IPS-18c (cell line): ENCODE results near the gene PC.

Experiments
- H3K4me3 ChIP-seq: 2 replicates; pipeline ENCODE4 v1.7.0; 2013; ENCODE audit warnings: low read depth, mild to moderate bottlenecking, low read length, moderate library complexity; ENCODE audit not compliant: insufficient read depth
- H3K9me3 ChIP-seq: one replicate; pipeline ENCODE4 v1.6.1; 2013; ENCODE audit warnings: mild to moderate bottlenecking, low read length, moderate library complexity; ENCODE audit not compliant: control insufficient read depth, insufficient read depth

Gene PC

DNA sequence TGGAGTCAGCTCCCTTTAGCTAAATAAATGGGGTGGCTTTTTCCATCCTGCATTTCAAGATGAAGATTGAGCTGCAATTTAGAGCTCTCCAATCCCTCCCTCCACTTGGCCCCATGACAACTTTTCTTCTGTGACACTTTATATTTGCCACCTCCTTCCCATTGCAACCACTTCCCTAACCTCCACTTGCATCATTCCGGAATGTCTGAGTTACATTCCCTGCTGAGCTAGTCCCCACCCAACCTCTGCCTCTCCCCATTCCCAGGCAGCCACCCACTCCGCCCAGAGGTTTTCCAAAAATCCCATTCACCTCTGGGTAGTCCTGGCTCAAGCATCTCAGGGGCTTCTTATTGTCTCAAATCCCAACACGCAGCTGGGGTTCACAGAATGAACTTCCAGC is 24.7 kb downstream of the PC start:
- H3K4me3 ChIP-seq = no peak overlapping the region
- no peaks in the 10 kb centered on the region for H3K9me3 ChIP-seq

DNA sequence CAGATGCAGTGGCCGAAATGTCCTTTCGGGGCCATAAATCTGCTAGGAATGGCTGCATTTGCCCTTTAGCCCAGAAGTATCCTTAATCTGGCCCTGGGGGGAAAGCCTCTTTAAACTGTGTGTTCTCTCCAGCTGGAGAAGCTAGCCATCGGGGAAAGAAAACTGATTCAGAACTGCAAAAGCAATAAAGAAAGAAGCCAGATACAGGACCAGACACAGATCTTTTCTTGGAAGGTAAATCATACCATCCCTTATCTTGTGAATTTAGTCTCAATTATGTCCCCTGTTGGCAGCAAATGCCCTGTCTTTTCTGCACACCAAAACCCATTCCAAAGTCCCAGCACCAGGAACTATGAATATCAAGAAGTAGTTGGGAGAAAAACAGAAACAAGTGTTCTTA is 25.6 kb downstream of the PC start:
- Histone ChIP-seq H3K9me3 (no peaks in the 10 kb centered on the region), H3K4me3 (no peak overlapping the region)

DNA sequence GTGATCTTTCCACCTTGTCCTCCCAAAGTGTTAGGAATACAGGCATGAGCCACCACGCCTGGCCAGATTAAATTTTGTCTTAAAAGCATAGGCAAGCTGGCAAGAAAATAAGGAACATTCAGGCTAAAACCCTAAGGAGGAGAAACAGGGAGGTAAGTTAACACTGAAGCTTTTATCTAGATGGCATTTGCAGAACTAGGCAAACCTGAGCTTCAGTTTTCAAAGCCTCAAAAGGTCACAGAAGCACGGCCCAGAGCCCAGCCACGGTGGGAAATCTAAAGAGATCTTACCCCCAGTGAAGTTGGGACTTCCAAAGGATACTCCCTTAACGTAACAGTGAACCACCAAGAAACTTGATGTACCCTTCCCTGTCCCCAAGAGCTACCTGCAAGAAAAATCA is 28.4 kb downstream of the PC start:
- H3K9me3 ChIP-seq = no peaks in the 10 kb centered on the region

DNA sequence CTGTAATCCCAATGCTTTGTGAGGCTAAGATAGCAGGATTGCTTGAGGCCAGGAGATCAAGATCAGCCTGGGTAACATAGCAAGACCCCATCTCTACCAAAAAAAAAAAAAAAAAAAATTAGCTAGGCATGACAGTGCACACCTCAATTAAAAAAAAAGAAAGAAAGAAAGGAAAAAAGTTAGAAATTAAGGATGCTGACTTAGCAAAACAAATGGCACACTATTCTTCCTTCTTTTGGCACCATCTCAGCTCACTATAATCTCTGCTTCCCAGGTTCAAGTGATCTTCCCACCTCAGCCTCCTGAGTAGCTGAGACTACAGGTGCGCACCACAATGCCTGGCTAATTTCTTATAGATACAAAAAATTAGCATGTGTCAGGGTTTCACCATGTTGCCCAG is 33.9 kb downstream of the PC start:
- no peak overlapping the region for H3K4me3 ChIP-seq
- H3K9me3 ChIP-seq = no peaks in the 10 kb centered on the region

More for the DNA sequence above, 28.4 kb downstream of the PC start:
- no peak overlapping the region for H3K4me3 ChIP-seq

DNA sequence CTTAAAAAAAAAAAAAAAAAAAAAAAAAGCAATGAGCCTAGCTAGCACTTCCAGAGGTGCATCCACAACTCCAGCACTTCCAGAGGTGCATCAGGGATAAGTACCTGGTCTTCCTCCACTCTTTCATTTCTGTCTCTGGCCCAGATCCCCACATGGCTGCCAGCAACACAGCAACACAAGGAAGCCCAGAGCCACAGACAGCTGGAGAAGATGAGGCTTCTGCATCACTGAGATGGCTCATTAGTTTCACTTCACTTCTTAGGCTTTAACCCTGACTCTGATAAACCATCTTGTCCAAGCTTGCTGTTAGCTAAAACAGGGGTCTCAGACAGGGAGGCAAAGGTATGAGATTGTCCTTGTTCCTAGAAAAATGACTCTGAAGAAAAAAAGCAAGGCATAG is 35.6 kb downstream of the PC start:
- H3K9me3 ChIP-seq = no peaks in the 10 kb centered on the region

DNA sequence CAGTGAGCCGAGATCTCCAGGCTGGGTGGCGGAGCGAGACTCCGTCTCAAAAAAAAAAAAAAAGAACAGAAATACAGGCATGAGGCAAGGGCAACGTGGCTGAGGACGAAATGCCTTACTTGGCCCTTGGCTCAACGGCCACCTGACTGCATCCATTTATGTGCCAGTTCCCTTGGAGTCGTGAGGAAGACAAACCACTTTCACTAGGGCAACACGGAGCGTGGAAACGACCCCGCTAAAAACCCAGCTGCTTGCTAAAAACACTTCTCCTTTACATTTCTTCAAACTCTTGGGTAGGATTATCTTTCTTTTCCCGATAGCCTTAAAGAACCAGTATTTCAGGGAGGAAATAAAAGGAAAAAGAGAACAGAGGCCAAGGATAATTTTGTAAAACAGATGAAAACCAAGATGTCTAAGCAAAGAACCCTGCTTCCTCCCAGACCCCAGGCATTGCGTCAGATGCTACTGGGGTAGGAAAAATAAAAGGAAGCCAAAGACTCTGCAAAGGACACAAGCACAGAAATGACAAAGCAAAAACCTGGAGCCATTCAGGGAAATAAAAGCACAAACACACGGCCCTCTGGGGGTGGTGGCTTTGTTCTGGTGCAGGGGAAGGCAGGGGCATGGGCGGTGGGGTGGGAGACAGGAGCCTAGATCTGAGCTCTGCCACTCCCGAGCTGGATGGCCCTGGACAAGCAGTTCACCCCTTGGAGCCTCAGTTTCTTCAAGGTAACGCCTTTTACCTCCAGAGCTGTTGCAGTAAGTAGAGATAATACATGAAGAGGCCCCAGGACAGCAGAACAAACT is 37.0 kb downstream of the PC start:
- Histone ChIP-seq H3K4me3 (no peak overlapping the region), H3K9me3 (no peaks in the 10 kb centered on the region)

More for the DNA sequence above, 35.6 kb downstream of the PC start:
- no peak overlapping the region for H3K4me3 ChIP-seq

DNA sequence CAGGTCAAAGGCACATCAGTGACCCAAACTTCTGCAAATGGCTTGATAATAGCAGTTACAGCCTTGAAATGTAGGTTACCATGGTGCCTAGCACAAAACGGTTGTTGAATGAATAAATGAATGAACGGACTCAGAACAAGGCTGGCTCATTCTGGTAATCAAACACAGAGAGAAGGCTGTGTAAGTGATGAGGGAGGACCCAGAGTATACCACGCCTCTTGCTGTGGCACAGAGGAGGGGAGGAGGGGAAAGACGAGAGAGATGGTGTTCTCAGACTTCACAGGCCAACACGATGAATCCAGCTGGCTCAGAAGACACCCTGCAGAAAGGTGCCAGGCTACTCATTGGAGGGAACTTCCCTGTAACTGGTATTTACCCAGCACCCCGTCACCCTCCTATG is 38.3 kb downstream of the PC start:
- Histone ChIP-seq H3K4me3 (no peak overlapping the region), H3K9me3 (no peaks in the 10 kb centered on the region)

DNA sequence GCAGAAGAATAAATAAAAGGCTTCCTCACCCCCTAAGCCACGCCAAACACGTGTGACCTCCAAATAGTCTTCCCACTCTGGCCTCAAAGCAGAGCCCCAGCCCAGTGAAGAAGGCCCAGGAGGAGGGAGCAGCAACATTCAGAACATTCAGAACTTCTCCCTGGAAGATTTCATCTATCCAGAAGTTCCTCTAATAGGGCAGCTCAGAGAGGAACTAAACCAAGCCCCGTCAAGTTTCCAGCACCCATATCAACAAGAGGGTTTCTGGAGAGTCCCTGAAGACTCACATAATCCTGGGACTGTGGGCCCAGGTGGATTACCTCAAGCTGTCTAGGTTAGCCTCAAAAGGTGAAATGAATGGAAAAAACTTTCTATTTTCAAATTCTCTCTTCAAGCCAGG is 39.4 kb downstream of the PC start:
- no peaks in the 10 kb centered on the region for H3K9me3 ChIP-seq
- H3K4me3 ChIP-seq = no peak overlapping the region

DNA sequence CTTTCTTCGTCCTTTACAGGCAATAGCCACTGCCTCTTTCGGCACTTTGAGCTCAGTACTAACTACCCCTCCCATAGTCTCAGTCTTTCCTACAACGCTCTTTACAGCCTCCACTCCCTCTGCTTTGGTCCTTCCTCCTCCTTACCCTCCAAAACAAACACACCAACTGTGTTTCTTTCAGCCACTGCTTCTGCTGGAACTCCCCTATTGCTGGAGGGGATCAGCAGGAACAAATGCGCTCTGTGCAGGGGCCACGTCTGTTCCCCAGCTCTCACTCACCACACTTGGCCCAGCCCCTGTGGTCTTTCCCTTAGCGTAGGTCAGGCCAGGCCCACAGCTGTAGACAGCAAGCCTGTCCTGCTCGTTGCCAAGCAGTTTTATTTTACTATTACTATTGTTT is 42.3 kb downstream of the PC start:
- H3K4me3 ChIP-seq = no peak overlapping the region

DNA sequence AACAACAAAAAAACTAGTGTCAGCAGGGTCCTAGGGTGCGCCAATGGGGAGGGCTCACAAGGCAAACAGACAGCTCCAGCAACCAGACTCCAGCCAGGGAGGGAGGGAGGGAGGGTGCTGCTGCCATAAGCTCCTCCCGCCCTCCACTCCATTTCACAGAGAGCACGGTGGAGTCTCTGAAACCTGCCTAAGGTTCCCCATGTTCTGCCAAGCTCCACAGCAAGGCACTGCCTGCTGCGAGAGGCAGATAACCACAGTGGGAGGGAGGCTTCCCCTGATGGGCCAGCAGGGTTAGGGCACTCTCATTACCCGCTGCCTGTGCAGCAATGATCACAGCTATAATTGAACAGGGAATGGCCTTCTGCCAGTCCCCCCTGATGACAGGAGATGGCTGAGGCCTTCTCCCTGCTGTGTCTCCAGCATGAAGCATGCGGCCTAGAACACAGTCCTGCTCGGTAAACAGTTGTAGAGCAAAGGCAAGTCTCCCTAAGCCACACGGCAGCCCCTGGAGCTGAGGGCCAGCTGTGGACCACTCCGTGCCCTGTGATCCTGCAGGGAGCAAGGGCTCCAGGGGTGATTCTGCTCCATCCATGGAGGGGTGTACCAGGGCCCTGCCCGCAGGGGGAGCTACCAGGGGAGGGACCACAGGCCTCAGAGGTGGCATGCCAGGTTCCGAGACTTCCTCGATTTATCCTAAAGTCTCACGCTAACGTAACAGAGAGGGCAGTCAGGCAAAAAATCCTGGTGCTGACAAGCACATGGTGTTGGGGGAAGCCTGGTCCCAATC is 42.9 kb downstream of the PC start:
- no peaks in the 10 kb centered on the region for H3K9me3 ChIP-seq
- H3K4me3 ChIP-seq = no peak overlapping the region

More for the DNA sequence above, 42.3 kb downstream of the PC start:
- H3K9me3 ChIP-seq = no peaks in the 10 kb centered on the region

DNA sequence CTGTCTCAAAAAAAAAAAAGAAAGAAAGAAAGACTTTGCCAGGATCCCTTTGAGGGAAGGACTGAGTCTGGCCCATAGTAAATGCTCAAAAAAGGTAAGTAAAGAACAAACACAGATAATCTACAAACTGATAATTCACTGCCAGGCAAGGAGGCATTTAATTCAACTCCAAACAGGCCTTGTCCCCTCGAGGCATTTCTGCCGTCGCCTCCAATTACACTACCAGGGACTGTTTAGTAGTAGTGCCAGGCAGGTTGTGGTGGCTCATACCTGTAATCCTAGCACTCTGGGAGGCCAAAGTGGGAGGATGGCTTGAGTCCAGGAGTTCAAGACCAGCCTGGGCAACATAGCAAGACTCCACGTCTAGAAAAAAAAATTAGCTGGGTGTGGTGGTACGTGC is 43.7 kb downstream of the PC start:
- Histone ChIP-seq H3K9me3 (peaks cover 2% of the 10 kb centered on the region), H3K4me3 (no peak overlapping the region)

DNA sequence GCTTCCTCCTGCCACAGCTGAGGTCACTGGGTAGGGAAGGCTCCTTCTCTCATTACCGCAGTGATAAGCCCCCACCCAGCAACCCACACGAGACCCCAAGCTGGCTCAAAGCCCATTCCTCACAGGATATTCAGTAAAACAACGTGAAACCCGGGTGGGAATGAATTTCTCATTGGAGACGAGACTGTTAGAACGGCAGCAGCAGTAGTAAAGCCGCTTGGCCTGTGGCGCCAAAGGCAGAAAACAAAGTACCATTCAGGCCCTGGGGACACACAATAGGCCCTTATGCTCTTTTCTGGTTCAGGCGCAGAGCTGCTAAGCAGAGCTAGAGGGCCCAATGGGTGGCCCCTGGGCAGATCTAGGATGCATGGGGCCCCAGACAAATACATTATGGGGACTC is 45.3 kb downstream of the PC start:
- no peak overlapping the region for H3K4me3 ChIP-seq
- H3K9me3 ChIP-seq = peaks cover 2% of the 10 kb centered on the region

DNA sequence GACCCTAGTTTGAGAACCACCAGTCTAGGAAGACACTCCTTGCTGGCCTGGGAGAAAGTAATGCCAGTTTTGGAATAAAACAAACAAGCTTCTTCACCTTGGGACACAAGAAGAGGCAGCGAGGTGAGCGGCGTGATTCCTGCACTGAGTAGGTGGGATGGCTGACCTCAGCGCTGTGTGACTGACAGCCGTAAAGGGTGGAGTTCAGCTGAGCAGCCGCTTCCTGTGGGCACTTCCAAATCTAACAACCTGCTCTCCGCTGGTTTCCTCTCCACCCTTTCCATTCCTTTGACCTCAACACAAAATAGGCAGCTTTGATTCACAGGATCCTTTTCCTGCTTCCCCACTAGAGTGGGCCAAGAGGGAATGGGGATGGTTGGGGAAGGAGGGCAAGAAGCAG is 45.8 kb downstream of the PC start:
- Histone ChIP-seq H3K4me3 (no peak overlapping the region), H3K9me3 (peaks cover 2% of the 10 kb centered on the region)

DNA sequence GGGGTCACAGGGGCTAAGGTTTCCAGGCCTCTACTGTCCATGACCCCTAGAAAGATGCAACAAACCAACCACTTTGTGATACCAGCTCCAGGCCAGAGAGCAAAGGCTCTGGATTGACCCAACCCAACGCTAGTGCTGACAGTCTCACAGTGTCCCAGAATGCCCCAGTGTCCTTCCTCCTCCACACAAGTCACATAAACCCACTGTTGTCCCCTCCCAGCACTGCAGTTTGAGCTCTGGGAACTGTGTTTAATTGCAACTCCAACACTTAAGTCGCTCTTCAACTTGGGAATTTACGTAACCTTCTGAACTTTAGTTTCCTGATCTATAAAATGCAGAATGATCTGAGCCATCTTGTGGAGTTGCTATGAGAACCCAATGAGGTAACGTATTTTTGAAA is 47.5 kb downstream of the PC start:
- H3K4me3 ChIP-seq = no peak overlapping the region
- H3K9me3 ChIP-seq = peaks cover 2% of the 10 kb centered on the region

DNA sequence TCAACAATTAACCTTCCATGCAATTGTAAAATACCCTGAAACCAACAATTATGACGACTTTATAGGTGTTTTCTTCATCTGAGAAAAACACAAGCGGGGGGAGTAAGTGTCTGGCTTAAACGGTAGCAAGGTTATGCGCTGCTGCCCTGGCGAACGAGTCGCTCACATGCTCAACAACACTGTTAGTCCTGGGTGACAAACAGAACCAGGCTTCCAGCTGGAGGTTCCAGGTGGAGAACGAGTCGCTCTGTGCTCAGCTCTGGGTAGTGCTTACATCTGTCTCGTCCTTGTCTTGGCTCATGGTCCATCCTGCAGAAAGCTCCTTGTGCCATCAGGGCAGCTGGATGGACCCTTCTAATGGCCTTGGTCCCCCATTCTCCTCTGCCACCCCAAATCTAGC is 48.2 kb downstream of the PC start:
- H3K4me3 ChIP-seq = no peak overlapping the region; the same call in 1 of the 2 replicates
- peaks cover 2% of the 10 kb centered on the region for H3K9me3 ChIP-seq

DNA sequence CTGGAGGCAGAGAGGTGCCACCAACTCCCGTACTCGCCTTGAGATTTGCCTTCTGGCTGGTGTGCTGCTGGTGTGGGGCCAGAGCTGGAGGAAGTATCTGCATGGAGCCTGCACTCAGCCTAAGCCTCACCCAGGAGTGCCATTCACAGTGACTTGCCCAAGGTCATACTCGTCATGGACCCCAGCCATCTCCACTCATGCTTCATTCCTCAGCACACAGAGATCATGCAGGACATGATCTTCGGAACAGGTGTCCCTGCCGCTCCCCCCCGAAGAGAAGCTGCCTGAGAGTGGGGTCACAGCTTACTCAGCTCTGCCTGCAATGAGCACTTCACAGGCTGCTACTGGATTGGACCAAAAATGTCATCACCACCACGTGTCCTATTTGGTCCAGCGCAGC is 49.0 kb downstream of the PC start:
- H3K9me3 ChIP-seq = peaks cover 2% of the 10 kb centered on the region
- H3K4me3 ChIP-seq = no peak overlapping the region

DNA sequence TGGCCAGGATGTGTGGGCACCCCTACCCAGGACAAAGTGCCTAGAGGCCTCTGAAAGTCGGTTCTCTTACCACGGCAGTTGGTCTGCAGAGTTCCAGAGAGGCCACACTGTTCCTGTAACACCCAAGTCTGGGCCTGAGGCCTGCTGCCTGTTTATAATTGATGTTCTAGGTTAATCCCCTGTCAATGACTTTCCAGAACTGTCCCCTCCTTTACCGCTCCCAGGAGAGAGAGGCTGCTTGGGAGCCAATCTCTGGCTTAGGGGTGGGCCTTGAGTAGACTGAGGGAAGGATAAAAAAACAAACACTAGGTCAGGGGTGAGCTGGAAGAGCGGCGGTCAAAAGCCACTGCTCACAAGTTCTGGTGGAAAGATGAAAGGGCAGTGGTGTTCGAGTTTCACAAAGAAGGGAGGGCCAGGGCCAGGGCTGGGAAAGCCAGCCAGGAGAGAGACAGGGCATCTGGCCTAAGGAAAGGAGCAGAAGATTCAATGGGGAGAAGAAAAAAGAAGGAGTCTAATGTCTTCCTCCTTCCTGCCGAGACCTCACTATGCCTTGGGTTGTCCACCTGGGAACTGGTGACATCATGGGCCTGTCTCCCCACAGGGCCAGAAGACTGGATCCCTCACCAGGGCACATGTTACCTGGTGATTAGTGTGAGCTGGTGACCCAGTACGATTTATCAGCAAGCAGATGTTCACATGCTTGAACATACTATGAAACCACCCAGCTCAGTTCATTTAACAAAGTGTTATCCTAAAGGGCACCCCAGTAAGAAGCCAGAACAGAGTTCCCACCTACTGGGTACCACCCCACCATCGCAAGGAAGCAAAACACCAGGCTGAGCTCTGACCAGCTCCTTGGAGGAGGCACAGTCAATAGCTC is 50.2 kb downstream of the PC start:
- Histone ChIP-seq H3K4me3 (no peak overlapping the region), H3K9me3 (peaks cover 2% of the 10 kb centered on the region)
